Activated CD8-positive, alpha-beta memory T cell treated with anti-CD3 and anti-CD28 coated beads, Interleukin-2, amount 10 ng/mL, durations not matched to agents 7 days and 5 days (primary cell): ENCODE results near the gene WBP4. TPM values are rescaled to one million over a fixed set of nuclear protein-coding genes. Genes with fewer than 3 reads are reported as not detected.

Experiments used
- ATAC-seq: fragments of 150-1000 bp; cut with Tn5 transposase; one replicate; pipeline ENCODE4 v1.10.0; 2021; ENCODE audit warnings: moderate library complexity
- CTCF ChIA-PET: fragments of 350-600 bp; sonication (Branson Sonifier 250); formaldehyde crosslinking; loops from one replicate; lab custom pipeline; 2021; ENCODE audit warnings: antibody characterized with exemption; lab: Charles Lee
- DNase-seq: peaks from one replicate; pipeline ENCODE4 v3.0.0-alpha.2; 2020
- H3K27ac Mint-ChIP-seq: one replicate; pipeline ENCODE4 v1.8.0; 2021; ENCODE audit warnings: mild to moderate bottlenecking, mixed read lengths
- H3K27me3 Mint-ChIP-seq: one replicate; pipeline ENCODE4 v1.8.0; 2021; ENCODE audit warnings: mixed read lengths
- H3K36me3 Mint-ChIP-seq: one replicate; pipeline ENCODE4 v1.8.0; 2021; ENCODE audit warnings: mild to moderate bottlenecking, mixed read lengths
- H3K4me1 Mint-ChIP-seq: one replicate; pipeline ENCODE4 v1.8.0; 2021; ENCODE audit warnings: mixed read lengths
- H3K4me3 Mint-ChIP-seq: one replicate; pipeline ENCODE4 v1.8.0; 2021; ENCODE audit warnings: mild to moderate bottlenecking, moderate library complexity, mixed read lengths
- H3K9me3 Mint-ChIP-seq: one replicate; pipeline ENCODE4 v1.8.0; 2022; ENCODE audit warnings: low read depth, mixed read lengths
- total RNA-seq, 2 experiments: library from RNA; stranded (reverse); gene quantifications; one replicate each; pipeline ENCODE4 v1.2.3, GENCODE V29; 2021

Gene WBP4
- 10 to 100 TPM in 1 of 2 experiments, 1 to 10 TPM in 1; 8.4 to 13.2 TPM for total RNA-seq

GRCh38 chr13:41061075-41061913 is at the start of gene WBP4:
Gene WBP4, plus strand, starts transcription at chr13:41061509. Its CDS starts 165 bp downstream, at chr13:41061674.
- Mint-ChIP-seq H3K4me1 (peaks cover 48% of the 10 kb centered on the region), H3K36me3 (peaks cover 21% of the 10 kb centered on the region), H3K27ac (peak within 1 kb of the TSS; percentile 98), H3K27me3 (peaks cover 2% of the 10 kb centered on the region), H3K9me3 (no peaks in the 10 kb centered on the region), H3K4me3 (peak within 1 kb of the TSS; percentile 99)
- DNase-seq (peak; percentile 94), ATAC-seq (peak; percentile 78)
- CTCF ChIA-PET: interaction anchor here (0.7 to 3.3 kb wide), 12 partner anchors 12 to 272 kb away, joined by 3 to 27 read pairs (median 4); partner anchors contain the start of genes ELF1 and SLC25A15

GRCh38 chr13:41012536-41012935 is 48.8 kb upstream of the WBP4 start:
- Mint-ChIP-seq H3K4me1 (peaks cover 62% of the 10 kb centered on the region), H3K9me3 (no peaks in the 10 kb centered on the region), H3K27ac (no peak overlapping the region), H3K36me3 (peaks cover 45% of the 10 kb centered on the region), H3K4me3 (no peak overlapping the region), H3K27me3 (no peaks in the 10 kb centered on the region)
- ATAC-seq (no peak), DNase-seq (no peak)
- CTCF ChIA-PET: interaction anchor here (1.1 to 1.7 kb wide), 4 partner anchors 35 to 91 kb away, joined by 3 to 6 read pairs (median 4); no protein-coding TSS in a partner anchor

- H3K27me3 Mint-ChIP-seq: no peaks in the 10 kb centered on the region
- peak; percentile 50 for ATAC-seq
- DNase-seq: no peak
- no peaks in the 10 kb centered on the region for H3K9me3 Mint-ChIP-seq
- H3K27ac Mint-ChIP-seq: peak overlapping the region; percentile 91
- H3K4me1 Mint-ChIP-seq: peaks cover 49% of the 10 kb centered on the region
- peaks cover 47% of the 10 kb centered on the region for H3K36me3 Mint-ChIP-seq
- CTCF ChIA-PET: interaction anchor here (1.0 to 2.9 kb wide), 9 partner anchors 8 to 92 kb away, joined by 3 to 16 read pairs (median 4); partner anchors contain the start of gene WBP4
- peak overlapping the region; percentile 90 for H3K4me3 Mint-ChIP-seq
These were observed 47.5 kb upstream of the WBP4 start for GRCh38 chr13:41013835-41014234.

- H3K9me3 Mint-ChIP-seq: no peaks in the 10 kb centered on the region
- no peak for DNase-seq
- H3K4me1 Mint-ChIP-seq: peaks cover 55% of the 10 kb centered on the region
- peak overlapping the region; percentile 90 for H3K4me3 Mint-ChIP-seq
- peak overlapping the region; percentile 91 for H3K27ac Mint-ChIP-seq
- no peak for ATAC-seq
- H3K36me3 Mint-ChIP-seq: peaks cover 46% of the 10 kb centered on the region
- no peaks in the 10 kb centered on the region for H3K27me3 Mint-ChIP-seq
- CTCF ChIA-PET: interaction anchor here (1.0 to 2.9 kb wide), 5 partner anchors 27 to 41 kb away, joined by 3 to 16 read pairs (median 4); no protein-coding TSS in a partner anchor
These were observed 45.4 kb upstream of the WBP4 start for GRCh38 chr13:41015920-41016319.

- H3K4me3 Mint-ChIP-seq: peak overlapping the region; percentile 90
- H3K4me1 Mint-ChIP-seq: peaks cover 55% of the 10 kb centered on the region
- peaks cover 39% of the 10 kb centered on the region for H3K36me3 Mint-ChIP-seq
- H3K27ac Mint-ChIP-seq: peak overlapping the region; percentile 94
- H3K27me3 Mint-ChIP-seq: no peaks in the 10 kb centered on the region
- CTCF ChIA-PET: interaction anchor here (1.1 to 5.4 kb wide), 6 partner anchors 9 to 43 kb away, joined by 3 to 29 read pairs (median 8); partner anchors contain the start of gene WBP4
- DNase-seq (peak; percentile 64), ATAC-seq (peak; percentile 46)
- no peaks in the 10 kb centered on the region for H3K9me3 Mint-ChIP-seq
These were observed 44.1 kb upstream of the WBP4 start for GRCh38 chr13:41017159-41017558.

- Mint-ChIP-seq H3K27me3 (no peaks in the 10 kb centered on the region), H3K9me3 (no peaks in the 10 kb centered on the region), H3K36me3 (peaks cover 36% of the 10 kb centered on the region), H3K4me3 (peak overlapping the region; percentile 90), H3K4me1 (peaks cover 53% of the 10 kb centered on the region), H3K27ac (peak overlapping the region; percentile 97)
- CTCF ChIA-PET: interaction anchor here (1.4 to 5.4 kb wide), 6 partner anchors 12 to 240 kb away, joined by 4 to 29 read pairs (median 8); partner anchors contain the start of gene WBP4
- no peak for DNase-seq
- ATAC-seq: no peak
These were observed 43.3 kb upstream of the WBP4 start for GRCh38 chr13:41017817-41018601.

- H3K27me3 Mint-ChIP-seq: no peaks in the 10 kb centered on the region
- no peaks in the 10 kb centered on the region for H3K9me3 Mint-ChIP-seq
- peaks cover 49% of the 10 kb centered on the region for H3K4me1 Mint-ChIP-seq
- no peak for ATAC-seq
- CTCF ChIA-PET: interaction anchor here (0.9 to 5.4 kb wide), 9 partner anchors 7 to 241 kb away, joined by 3 to 29 read pairs (median 6); partner anchors contain the start of gene WBP4
- H3K27ac Mint-ChIP-seq: peak overlapping the region; percentile 97
- peak overlapping the region; percentile 90 for H3K4me3 Mint-ChIP-seq
- peaks cover 32% of the 10 kb centered on the region for H3K36me3 Mint-ChIP-seq
- no peak for DNase-seq
These were observed 42.7 kb upstream of the WBP4 start for GRCh38 chr13:41018602-41018948.

- Mint-ChIP-seq H3K4me3 (peak within 1 kb of the TSS; percentile 90), H3K27ac (peak within 1 kb of the TSS; percentile 97), H3K4me1 (peaks cover 47% of the 10 kb centered on the region), H3K36me3 (peaks cover 29% of the 10 kb centered on the region), H3K9me3 (no peaks in the 10 kb centered on the region), H3K27me3 (no peaks in the 10 kb centered on the region)
- ATAC-seq (peak; percentile 93), DNase-seq (peak; percentile 81)
- CTCF ChIA-PET: interaction anchor here (0.9 to 5.4 kb wide), 8 partner anchors 8 to 241 kb away, joined by 3 to 29 read pairs (median 6); partner anchors contain the start of gene WBP4
These were observed 42.3 kb upstream of the WBP4 start, which contains the start of gene ELF1 for GRCh38 chr13:41019011-41019487. Gene ELF1, minus strand, starts transcription at chr13:41019316. Its CDS starts 37,262 bp downstream, at chr13:40982054.

- CTCF ChIA-PET: interaction anchor here (0.6 to 5.4 kb wide), 13 partner anchors 9 to 624 kb away, joined by 3 to 29 read pairs (median 3); partner anchors contain the start of gene WBP4
- Mint-ChIP-seq H3K4me1 (peaks cover 45% of the 10 kb centered on the region), H3K4me3 (peak overlapping the region; percentile 90), H3K27me3 (no peaks in the 10 kb centered on the region), H3K9me3 (no peaks in the 10 kb centered on the region), H3K27ac (peak overlapping the region; percentile 38), H3K36me3 (peaks cover 28% of the 10 kb centered on the region)
- no peak for DNase-seq
- no peak for ATAC-seq
These were observed 41.5 kb upstream of the WBP4 start for GRCh38 chr13:41019578-41020347.

GRCh38 chr13:41025518-41025917 is 35.8 kb upstream of the WBP4 start:
- Mint-ChIP-seq H3K4me1 (peaks cover 43% of the 10 kb centered on the region), H3K36me3 (peaks cover 10% of the 10 kb centered on the region), H3K9me3 (no peaks in the 10 kb centered on the region), H3K4me3 (no peak overlapping the region), H3K27me3 (no peaks in the 10 kb centered on the region), H3K27ac (no peak overlapping the region)
- CTCF ChIA-PET: interaction anchor here (3.2 kb wide), 1 partner anchor 29 kb away, joined by 14 read pairs; no protein-coding TSS in a partner anchor
- ATAC-seq (no peak), DNase-seq (no peak)

- peaks cover 38% of the 10 kb centered on the region for H3K4me1 Mint-ChIP-seq
- H3K27ac Mint-ChIP-seq: no peak overlapping the region
- DNase-seq (no peak), ATAC-seq (no peak)
- H3K27me3 Mint-ChIP-seq: no peaks in the 10 kb centered on the region
- CTCF ChIA-PET: interaction anchor here (0.7 kb wide), 1 partner anchor 213 kb away, joined by 3 read pairs; no protein-coding TSS in a partner anchor
- peaks cover 10% of the 10 kb centered on the region for H3K36me3 Mint-ChIP-seq
- H3K9me3 Mint-ChIP-seq: no peaks in the 10 kb centered on the region
- H3K4me3 Mint-ChIP-seq: no peak overlapping the region
These were observed 34.5 kb upstream of the WBP4 start for GRCh38 chr13:41026788-41027187.

- H3K27ac Mint-ChIP-seq: no peak overlapping the region
- H3K36me3 Mint-ChIP-seq: peaks cover 7% of the 10 kb centered on the region
- peaks cover 35% of the 10 kb centered on the region for H3K4me1 Mint-ChIP-seq
- no peak overlapping the region for H3K4me3 Mint-ChIP-seq
- H3K27me3 Mint-ChIP-seq: no peaks in the 10 kb centered on the region
- CTCF ChIA-PET: interaction anchor here (0.8 to 1.4 kb wide), 3 partner anchors 27 to 55 kb away, joined by 3 to 4 read pairs (median 3); no protein-coding TSS in a partner anchor
- no peak for DNase-seq
- ATAC-seq: no peak
- no peaks in the 10 kb centered on the region for H3K9me3 Mint-ChIP-seq
These were observed 33.3 kb upstream of the WBP4 start for GRCh38 chr13:41028051-41028450.
